IMR-90 (cell line): ENCODE data around the gene RPUSD4. TPM values are rescaled to one million over a fixed set of nuclear protein-coding genes. Genes with fewer than 3 reads are reported as not detected.

Experiments
- ATAC-seq: fragments of 200-7000 bp; cut with Tn5 transposase; 2 replicates; pipeline ENCODE4 v1.9.1; 2020; ENCODE audit warnings: low read depth, mild to moderate bottlenecking, moderate library complexity
- BruUV-seq: library from RNA; stranded (reverse); fragments of 400-500 nt; replicated peaks from 2 replicates; lab custom pipeline; 2021; lab: Mats Ljungman, UMichigan
- CTCF ChIA-PET: fragments of 300-600 bp; formaldehyde crosslinking; extraction: SDS; loops from one replicate; lab custom pipeline; 2021; ENCODE audit warnings: antibody characterized with exemption; lab: Yijun Ruan, JAX
- POLR2A ChIA-PET: fragments of 300-600 bp; sonication (Branson Sonifier 250); formaldehyde crosslinking; loops from one replicate; lab custom pipeline; 2022; ENCODE audit warnings: antibody characterized with exemption; ENCODE audit not compliant: unreplicated experiment; lab: Charles Lee
- DNase-seq: peaks from one replicate; pipeline ENCODE4 v3.0.0; 2013
- H2AFZ ChIP-seq: replicated peaks from 2 replicates; pipeline ENCODE3; 2013; ENCODE audit warnings: low read length, mild to moderate bottlenecking; ENCODE audit not compliant: poor library complexity
- H2AK5ac ChIP-seq: 2 replicates; pipeline ENCODE4 v1.6.1; 2013; ENCODE audit warnings: low read depth, low read length, inconsistent platforms
- H2AK9ac ChIP-seq: replicated peaks from 2 replicates; pipeline ENCODE3; 2013; ENCODE audit warnings: mild to moderate bottlenecking, low read depth, low read length, moderate library complexity; ENCODE audit not compliant: poor library complexity
- H2BK120ac ChIP-seq: 2 replicates; pipeline ENCODE4 v1.6.1; 2013; ENCODE audit warnings: low read depth, low read length, inconsistent platforms
- H2BK15ac ChIP-seq: 3 replicates; pipeline ENCODE4 v1.6.1; 2013; ENCODE audit warnings: low read depth, low read length, inconsistent platforms
- H2BK20ac ChIP-seq: 2 replicates; pipeline ENCODE4 v1.6.1; 2013; ENCODE audit warnings: low read depth, mild to moderate bottlenecking, inconsistent platforms, low read length, moderate library complexity
- H2BK5ac ChIP-seq: 2 replicates; pipeline ENCODE4 v1.6.1; 2013; ENCODE audit warnings: mild to moderate bottlenecking, low read depth, low read length, inconsistent platforms; ENCODE audit not compliant: poor library complexity, severe bottlenecking
- H3K14ac ChIP-seq: replicated peaks from 2 replicates; pipeline ENCODE4 v1.6.1; 2013; ENCODE audit warnings: low read depth, low read length, inconsistent platforms
- H3K18ac ChIP-seq: 2 replicates; pipeline ENCODE4 v1.6.1; 2013; ENCODE audit warnings: low read depth, low read length, control low read depth
- H3K23ac ChIP-seq: 2 replicates; pipeline ENCODE4 v1.6.1; 2013; ENCODE audit warnings: low read depth, low read length, inconsistent platforms
- H3K27ac ChIP-seq: 2 replicates; pipeline ENCODE4 v1.5.1; 2013; ENCODE audit warnings: mild to moderate bottlenecking, control low read depth, low read length; ENCODE audit not compliant: insufficient read depth
- H3K27me3 ChIP-seq: 2 replicates; pipeline ENCODE4 v1.6.1; 2013; ENCODE audit warnings: low read length; ENCODE audit not compliant: control insufficient read depth, insufficient read depth
- H3K36me3 ChIP-seq: 2 replicates; pipeline ENCODE4 v1.6.1; 2013; ENCODE audit warnings: low read length, mixed read lengths; ENCODE audit not compliant: control insufficient read depth, insufficient read depth
- H3K4ac ChIP-seq: 2 replicates; pipeline ENCODE4 v1.6.1; 2013; ENCODE audit warnings: low read depth, low read length, inconsistent platforms
- H3K4me1 ChIP-seq: 2 replicates; pipeline ENCODE4 v1.6.1; 2013; ENCODE audit warnings: low read length, mixed read lengths; ENCODE audit not compliant: control insufficient read depth, insufficient read depth
- H3K4me2 ChIP-seq: 2 replicates; pipeline ENCODE4 v1.6.1; 2013; ENCODE audit warnings: low read depth, mild to moderate bottlenecking, control low read depth, low read length, moderate library complexity
- H3K4me3 ChIP-seq: 2 replicates; pipeline ENCODE4 v1.5.1; 2013; ENCODE audit warnings: low read depth, mild to moderate bottlenecking, control low read depth, low read length, moderate library complexity; ENCODE audit not compliant: insufficient read depth
- H3K56ac ChIP-seq: 2 replicates; pipeline ENCODE4 v1.6.1; 2013; ENCODE audit warnings: low read length, inconsistent platforms; ENCODE audit not compliant: insufficient read depth; ENCODE audit errors: extremely low read depth
- H3K79me1 ChIP-seq, 2 experiments: 2 replicates each; pipeline ENCODE4 v1.6.1; 2013; ENCODE audit warnings: low read length in 2 of 2, inconsistent platforms in 1 of 2, low read depth in 1 of 2
- H3K9ac ChIP-seq: 2 replicates; pipeline ENCODE4 v1.6.1; 2013; ENCODE audit warnings: low read depth, low read length, control low read depth
- H3K9me1 ChIP-seq: 2 replicates; pipeline ENCODE4 v1.6.1; 2013; ENCODE audit warnings: low read length, inconsistent platforms; ENCODE audit not compliant: insufficient read depth
- H3K9me3 ChIP-seq: 2 replicates; pipeline ENCODE4 v1.6.1; 2013; ENCODE audit warnings: low read length; ENCODE audit not compliant: control insufficient read depth, insufficient read depth
- H4K20me1 ChIP-seq: 2 replicates; pipeline ENCODE4 v1.6.1; 2013; ENCODE audit warnings: low read length, inconsistent platforms; ENCODE audit not compliant: insufficient read depth
- H4K5ac ChIP-seq: 2 replicates; pipeline ENCODE4 v1.6.1; 2013; ENCODE audit warnings: mild to moderate bottlenecking, low read depth, low read length, control low read depth
- H4K8ac ChIP-seq, 2 experiments: 2 replicates each; pipeline ENCODE4 v1.6.1; 2013; ENCODE audit warnings: low read depth in 2 of 2, low read length in 2 of 2, control low read depth in 1 of 2, inconsistent platforms in 1 of 2
- H4K91ac ChIP-seq: 2 replicates; pipeline ENCODE4 v1.6.1; 2013; ENCODE audit warnings: low read depth, low read length, inconsistent platforms; ENCODE audit not compliant: insufficient read depth
- BHLHE40 ChIP-seq: fragments of 150-350 bp; IDR thresholded peaks from 2 replicates; pipeline ENCODE4 v1.6.1; 2016; ENCODE audit warnings: mild to moderate bottlenecking, low read depth, low read length
- CEBPB ChIP-seq: IDR thresholded peaks from 2 replicates; pipeline ENCODE4 v1.6.1; 2012; ENCODE audit warnings: low read depth, low read length, improper control_type of control experiment
- CHD1 ChIP-seq: IDR thresholded peaks from 2 replicates; pipeline ENCODE4 v1.6.1; 2012; ENCODE audit warnings: low read depth, low read length, improper control_type of control experiment
- FOS ChIP-seq: fragments of 150-350 bp; IDR thresholded peaks from 2 replicates; pipeline ENCODE4 v1.6.1; 2016; ENCODE audit warnings: low read depth, low read length
- MAFK ChIP-seq: IDR thresholded peaks from 2 replicates; pipeline ENCODE4 v1.6.1; 2012; ENCODE audit warnings: low read depth, low read length, improper control_type of control experiment
- MAZ ChIP-seq: IDR thresholded peaks from 2 replicates; pipeline ENCODE4 v1.6.1; 2012; ENCODE audit warnings: low read depth, mild to moderate bottlenecking, low read length, improper control_type of control experiment, moderate library complexity, borderline replicate concordance
- MXI1 ChIP-seq: IDR thresholded peaks from 2 replicates; pipeline ENCODE4 v1.6.1; 2012; ENCODE audit warnings: low read depth, mild to moderate bottlenecking, low read length, moderate library complexity, borderline replicate concordance
- NFE2L2 ChIP-seq: fragments of 150-350 bp; IDR thresholded peaks from 2 replicates; pipeline ENCODE4 v1.6.1; 2016; ENCODE audit warnings: low read depth, mild to moderate bottlenecking, low read length
- POLR2A ChIP-seq: IDR thresholded peaks from 2 replicates; pipeline ENCODE4 v1.6.1; 2012; ENCODE audit warnings: mild to moderate bottlenecking, low read depth, low read length
- RAD21 ChIP-seq: IDR thresholded peaks from 2 replicates; pipeline ENCODE4 v1.6.1; 2012; ENCODE audit warnings: low read length, improper control_type of control experiment
- RCOR1 ChIP-seq: IDR thresholded peaks from 2 replicates; pipeline ENCODE4 v1.6.1; 2012; ENCODE audit warnings: mild to moderate bottlenecking, low read length, improper control_type of control experiment; ENCODE audit not compliant: insufficient replicate concordance
- RFX5 ChIP-seq: IDR thresholded peaks from 2 replicates; pipeline ENCODE4 v1.8.0; 2012; ENCODE audit warnings: low read depth, mild to moderate bottlenecking, low read length, moderate library complexity
- SMC3 ChIP-seq: fragments of 150-350 bp; IDR thresholded peaks from 2 replicates; pipeline ENCODE4 v1.6.1; 2016; ENCODE audit warnings: low read depth, mild to moderate bottlenecking, antibody characterized with exemption, low read length, moderate library complexity
- WGBS, 2 experiments: methylation state at CpG; one replicate each; pipeline versions ENCODE4 v1.1.5 to v1.1.7; 2013; ENCODE audit warnings: missing lambda C conversion rate in 2 of 2; ENCODE audit not compliant: insufficient read length in 1 of 2; ENCODE audit errors: extremely low coverage in 2 of 2; 5-methylcytosine and 5-hydroxymethylcytosine counted together
- dilution Hi-C: fragments of 300-500 bp; cut with HindIII; formaldehyde crosslinking; loops from one replicate; pipeline ENCODE4 v1.14.3; 2018; ENCODE audit warnings: low sequenced_read_pairs; ENCODE audit not compliant: unreplicated experiment
- in situ Hi-C: fragments of 300-500 bp; cut with MboI; formaldehyde crosslinking; loops from 3 replicates; pipeline ENCODE4 v1.14.3; 2019; ENCODE audit warnings: low sequenced_read_pairs, inconsistent platforms, mixed read lengths
- intact Hi-C: fragments of 100-400 bp; cut with micrococcal nuclease; formaldehyde crosslinking; loops from 2 replicates; pipeline ENCODE4 v1.10.0; 2022
- polyA plus RNA-seq, 3 experiments: library from polyadenylated mRNA; depleted of rRNA; stranded (reverse); fragments of >200 nt; gene quantifications; 2 replicates each; pipeline ENCODE4 v1.2.3, GENCODE V29; 2012; ENCODE audit warnings: low replicate concordance in 1 of 3
- total RNA-seq: library from RNA; depleted of rRNA; stranded (reverse); fragments of >200 nt; gene quantifications from 2 replicates; pipeline ENCODE4 v1.2.3, GENCODE V29; 2012
- TF ChIP-seq, protein P1 (sequence below): conservative IDR thresholded peaks from 2 replicates; pipeline ENCODE4 v1.5.1; 2012; ENCODE audit warnings: mild to moderate bottlenecking, low read depth, low read length, improper control_type of control experiment
- TF ChIP-seq, protein P2 (sequence below): fragments of 150-350 bp; IDR thresholded peaks from 2 replicates; pipeline ENCODE4 v1.6.1; 2017; ENCODE audit warnings: mild to moderate bottlenecking, antibody characterized with exemption, low read length, low read depth
- TF ChIP-seq, protein P3 (sequence below): fragments of 150-350 bp; IDR thresholded peaks from 2 replicates; pipeline ENCODE4 v1.6.1; 2016; ENCODE audit warnings: low read depth, mild to moderate bottlenecking, low read length, moderate library complexity, borderline replicate concordance

RPUSD4 gene
- total and polyA plus RNA-seq, 2 of the 4 experiments (the other 2 are of a cell fraction), result 22.1 to 30.6 TPM

DNA sequence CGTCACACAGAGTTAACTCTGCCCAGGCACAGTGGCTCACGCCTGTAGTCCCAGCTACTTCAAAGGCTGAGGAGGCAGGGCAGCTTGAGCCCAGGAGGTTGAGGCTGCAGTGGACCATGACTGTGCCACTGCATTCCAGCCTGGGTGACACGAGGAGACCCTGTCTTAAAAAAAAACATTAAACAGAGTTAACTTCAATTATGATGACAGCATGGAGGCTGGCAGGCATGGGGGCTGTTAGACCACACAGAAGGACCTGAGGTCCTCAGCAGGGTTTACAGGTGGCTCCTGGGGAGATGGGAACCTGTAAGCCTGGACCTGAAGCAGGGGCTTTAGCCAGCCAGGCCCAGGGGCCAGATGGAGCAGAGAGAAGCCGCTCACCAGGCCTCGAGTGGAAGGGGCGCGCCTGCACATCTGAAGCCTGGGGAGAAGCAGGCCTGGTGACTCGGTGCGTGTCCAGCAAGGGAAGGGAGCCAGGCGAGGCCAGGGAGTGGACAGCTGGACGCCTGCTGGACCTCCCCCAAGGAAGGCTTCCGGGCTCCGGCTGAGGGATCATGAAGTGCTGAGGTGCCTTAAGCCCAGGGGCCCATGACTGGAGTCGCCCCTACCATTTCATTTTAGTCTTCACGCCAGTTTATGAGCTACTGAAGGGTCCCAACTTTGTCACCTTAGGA is 25.3 kb downstream of the RPUSD4 start:
- in situ Hi-C loops, result no loop called here
- CTCF ChIA-PET, result no interaction called here
- Histone ChIP-seq H2AK5ac (no peak overlapping the region), H3K79me1 (no peaks in the 10 kb centered on the region), H3K56ac (no peak overlapping the region), H4K8ac (no peak overlapping the region), H3K23ac (no peak overlapping the region), H2BK20ac (no peak overlapping the region), H3K9me1 (no peaks in the 10 kb centered on the region), H3K36me3 (peaks cover 2% of the 10 kb centered on the region), H2BK15ac (no peak overlapping the region), H3K9ac (no peak overlapping the region), H3K9me3 (no peaks in the 10 kb centered on the region), H3K18ac (no peak overlapping the region), H4K91ac (no peak overlapping the region), H4K5ac (no peak overlapping the region), H3K4me2 (no peak overlapping the region), H3K27ac (no peak overlapping the region), H2AK9ac (no peak overlapping the region), H3K14ac (no peak overlapping the region), H3K27me3 (no peaks in the 10 kb centered on the region), H3K4ac (no peak overlapping the region), H2BK120ac (no peak overlapping the region), H4K20me1 (no peaks in the 10 kb centered on the region), H2AFZ (peak overlapping the region; percentile 29), H3K4me1 (no peaks in the 10 kb centered on the region), H3K4me3 (no peak overlapping the region), H2BK5ac (no peak overlapping the region)
- TF ChIP-seq POLR2A (no peak), RAD21 (no peak), SMC3 (no peak), NFE2L2 (no peak), FOS (no peak), RCOR1 (no peak), MAFK (no peak), CHD1 (no peak), MXI1 (no peak), CEBPB (no peak), BHLHE40 (no peak), MAZ (no peak), RFX5 (no peak)
- TF ChIP-seq, protein P1, sequence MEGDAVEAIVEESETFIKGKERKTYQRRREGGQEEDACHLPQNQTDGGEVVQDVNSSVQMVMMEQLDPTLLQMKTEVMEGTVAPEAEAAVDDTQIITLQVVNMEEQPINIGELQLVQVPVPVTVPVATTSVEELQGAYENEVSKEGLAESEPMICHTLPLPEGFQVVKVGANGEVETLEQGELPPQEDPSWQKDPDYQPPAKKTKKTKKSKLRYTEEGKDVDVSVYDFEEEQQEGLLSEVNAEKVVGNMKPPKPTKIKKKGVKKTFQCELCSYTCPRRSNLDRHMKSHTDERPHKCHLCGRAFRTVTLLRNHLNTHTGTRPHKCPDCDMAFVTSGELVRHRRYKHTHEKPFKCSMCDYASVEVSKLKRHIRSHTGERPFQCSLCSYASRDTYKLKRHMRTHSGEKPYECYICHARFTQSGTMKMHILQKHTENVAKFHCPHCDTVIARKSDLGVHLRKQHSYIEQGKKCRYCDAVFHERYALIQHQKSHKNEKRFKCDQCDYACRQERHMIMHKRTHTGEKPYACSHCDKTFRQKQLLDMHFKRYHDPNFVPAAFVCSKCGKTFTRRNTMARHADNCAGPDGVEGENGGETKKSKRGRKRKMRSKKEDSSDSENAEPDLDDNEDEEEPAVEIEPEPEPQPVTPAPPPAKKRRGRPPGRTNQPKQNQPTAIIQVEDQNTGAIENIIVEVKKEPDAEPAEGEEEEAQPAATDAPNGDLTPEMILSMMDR, result no peak
- TF ChIP-seq, protein P2, sequence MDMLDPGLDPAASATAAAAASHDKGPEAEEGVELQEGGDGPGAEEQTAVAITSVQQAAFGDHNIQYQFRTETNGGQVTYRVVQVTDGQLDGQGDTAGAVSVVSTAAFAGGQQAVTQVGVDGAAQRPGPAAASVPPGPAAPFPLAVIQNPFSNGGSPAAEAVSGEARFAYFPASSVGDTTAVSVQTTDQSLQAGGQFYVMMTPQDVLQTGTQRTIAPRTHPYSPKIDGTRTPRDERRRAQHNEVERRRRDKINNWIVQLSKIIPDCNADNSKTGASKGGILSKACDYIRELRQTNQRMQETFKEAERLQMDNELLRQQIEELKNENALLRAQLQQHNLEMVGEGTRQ, result no peak
- TF ChIP-seq, protein P3, sequence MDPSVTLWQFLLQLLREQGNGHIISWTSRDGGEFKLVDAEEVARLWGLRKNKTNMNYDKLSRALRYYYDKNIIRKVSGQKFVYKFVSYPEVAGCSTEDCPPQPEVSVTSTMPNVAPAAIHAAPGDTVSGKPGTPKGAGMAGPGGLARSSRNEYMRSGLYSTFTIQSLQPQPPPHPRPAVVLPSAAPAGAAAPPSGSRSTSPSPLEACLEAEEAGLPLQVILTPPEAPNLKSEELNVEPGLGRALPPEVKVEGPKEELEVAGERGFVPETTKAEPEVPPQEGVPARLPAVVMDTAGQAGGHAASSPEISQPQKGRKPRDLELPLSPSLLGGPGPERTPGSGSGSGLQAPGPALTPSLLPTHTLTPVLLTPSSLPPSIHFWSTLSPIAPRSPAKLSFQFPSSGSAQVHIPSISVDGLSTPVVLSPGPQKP, result no peak
- WGBS, 2 experiments, result 87% methylated on average over 3 of the region's 15 CpGs; no CpG with 5 or more reads in 1 of the 2 experiments
- DNase-seq (peak; percentile 9), ATAC-seq (no peak; the same call in 1 of the 2 replicates)
- POLR2A ChIA-PET, result no interaction called here
- intact Hi-C loops, result no loop called here
- no TSS peak for BruUV-seq
- dilution Hi-C loops, result no loop called here
